Frontal cortex (tissue), 4 donors: ENCODE measurements around the gene BGN. TPM values are rescaled to one million over a fixed set of nuclear protein-coding genes. Genes with fewer than 3 reads are reported as not detected.

Experiments used
- DNase-seq, 2 donors: peaks; one replicate each; pipeline ENCODE4 v3.0.0; 2012; ENCODE audit warnings: low spot score in 2 of 2
- FAIRE-seq: peaks from 2 replicates; lab custom pipeline; 2012; peaks lifted over from hg19 to GRCh38; lab: Jason Lieb, UNC
- total RNA-seq: library from RNA; depleted of rRNA; stranded (reverse); fragments of >200 nt; gene quantifications from one replicate; pipeline ENCODE4 v1.2.3, GENCODE V29; 2014
- donor health status: control.
- donor health status: control.
- donor health status: control.

The BGN gene
- total RNA-seq, 1 donor from 2014 or later, result 1.6 TPM

DNA sequence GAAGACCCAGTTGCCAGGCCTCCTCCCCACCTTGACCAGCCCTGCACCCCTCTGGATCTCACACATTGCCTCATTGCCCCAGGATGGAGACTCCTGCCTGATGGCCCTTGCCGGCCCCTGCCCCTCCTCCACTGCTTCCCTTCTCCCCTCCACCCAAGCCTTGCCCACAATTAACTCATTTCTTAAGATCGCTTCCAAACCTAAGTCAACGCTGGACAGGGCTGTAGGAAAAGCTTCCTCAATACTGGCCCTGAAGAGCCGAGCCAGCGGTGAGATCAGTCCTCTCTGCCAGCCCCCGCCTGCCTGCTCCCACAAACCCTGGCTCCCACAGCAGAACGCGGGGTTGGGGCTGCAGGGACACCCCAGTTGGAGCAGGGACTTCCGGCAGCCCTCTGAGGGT lies 16.9 kb upstream of the BGN start:
- DNase-seq (no peak), FAIRE-seq (no peak)

DNA sequence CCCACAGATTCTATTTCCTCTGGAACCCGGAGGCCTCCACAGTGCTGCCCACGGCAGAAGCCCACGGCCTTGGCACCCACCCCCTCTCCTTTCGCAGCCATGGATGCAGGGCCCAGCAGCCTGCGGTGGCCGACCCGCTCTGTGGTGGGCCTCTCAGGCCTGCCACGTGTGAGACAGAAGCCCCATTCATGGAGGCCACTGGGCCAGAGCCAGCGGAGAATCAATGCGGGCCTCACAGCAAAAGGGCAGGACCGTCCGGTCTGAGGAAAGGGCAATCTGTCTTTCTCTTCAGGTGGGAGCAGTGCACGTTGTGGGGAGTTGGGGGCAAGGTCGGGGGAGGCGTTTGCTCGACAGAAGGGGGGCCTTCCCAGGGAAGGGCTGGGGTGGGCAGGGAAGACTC lies 16.0 kb upstream of the BGN start:
- no peak for FAIRE-seq
- DNase-seq, result peak in 1 of 2 donors; percentile 63

DNA sequence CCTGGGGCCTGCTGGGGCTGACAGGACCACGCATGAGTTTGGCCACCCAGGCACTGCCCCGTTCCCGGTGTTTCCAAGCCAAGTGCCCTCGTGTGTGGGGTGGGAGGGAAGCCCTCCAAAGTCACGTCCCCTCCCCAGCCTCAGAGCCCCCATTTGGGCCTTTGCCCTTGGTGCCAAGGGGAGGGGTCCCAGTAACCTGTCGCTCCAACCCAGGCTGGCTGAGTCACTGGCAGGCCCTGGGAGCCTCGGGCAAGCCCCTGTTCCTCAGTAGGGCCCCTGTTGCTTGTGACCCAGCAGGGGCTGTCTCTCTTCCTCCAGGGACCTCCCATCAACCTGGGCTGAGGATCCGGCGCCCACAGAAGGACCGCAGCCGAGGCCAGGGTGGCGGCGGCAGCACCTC lies 13.7 kb upstream of the BGN start:
- no peak for FAIRE-seq
- DNase-seq, result no peak

DNA sequence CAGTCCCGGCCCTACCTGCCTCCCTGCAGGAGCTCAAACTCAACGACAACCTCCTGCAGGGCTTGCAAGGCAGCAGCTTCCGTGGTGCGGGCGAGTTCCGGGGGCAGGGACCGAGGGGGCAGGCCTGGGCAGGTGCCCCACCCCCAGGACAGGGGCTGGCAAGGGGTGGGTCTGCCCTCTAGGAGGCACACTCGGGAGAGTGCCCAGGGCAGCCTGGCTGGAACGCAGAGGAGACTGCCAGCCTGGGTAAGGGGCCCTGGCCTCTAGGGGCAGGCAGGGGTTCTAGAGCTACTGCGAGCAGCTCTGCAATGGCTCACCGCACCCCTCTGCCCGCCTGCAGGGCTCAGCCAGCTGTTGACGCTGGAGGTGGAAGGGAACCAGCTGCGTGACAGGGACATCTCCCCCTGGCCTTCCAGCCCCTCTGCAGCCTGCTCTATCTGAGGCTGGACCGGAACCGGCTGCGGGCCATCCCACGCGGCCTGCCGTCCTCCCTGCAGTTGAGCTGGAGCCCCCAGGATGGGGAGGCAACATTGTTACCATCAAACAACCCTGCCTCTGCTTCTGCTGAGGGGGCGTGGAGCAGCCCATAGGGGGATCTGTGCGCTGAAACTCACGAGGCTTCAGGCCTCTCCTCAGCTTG lies 12.3 kb upstream of the BGN start:
- FAIRE-seq (no peak), DNase-seq (no peak)

DNA sequence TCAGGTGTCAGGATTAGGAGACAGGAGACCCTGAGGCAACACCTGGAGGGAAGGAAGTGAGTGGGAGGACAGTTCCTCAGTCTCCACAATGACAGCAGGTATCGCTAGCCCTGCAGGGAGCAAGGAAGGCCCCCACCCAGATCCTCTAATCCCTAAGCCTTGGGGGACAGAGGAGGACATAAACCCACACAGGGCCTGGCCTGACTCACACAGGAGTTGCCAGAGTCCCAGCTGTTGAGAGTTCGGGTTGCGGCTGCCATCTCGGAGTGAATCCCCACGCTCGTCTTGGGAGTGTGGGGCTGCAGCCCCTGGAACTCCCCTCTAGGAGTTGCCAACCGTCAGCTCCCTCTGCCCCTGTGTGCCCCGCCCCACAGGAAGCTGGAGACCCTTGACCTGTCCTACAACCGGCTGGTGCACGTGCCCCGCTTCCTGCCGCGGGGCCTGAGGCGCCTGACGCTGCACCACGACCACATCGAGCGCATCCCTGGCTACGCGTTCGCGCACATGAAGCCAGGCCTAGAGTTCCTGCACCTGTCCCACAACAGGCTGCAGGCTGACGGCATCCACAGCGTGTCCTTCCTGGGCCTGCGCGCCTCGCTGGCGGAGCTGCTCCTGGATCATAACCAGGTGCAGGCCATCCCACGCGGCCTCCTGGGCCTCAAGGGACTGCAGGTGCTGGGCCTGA lies 9.2 kb upstream of the BGN start:
- DNase-seq (no peak), FAIRE-seq (no peak)

DNA sequence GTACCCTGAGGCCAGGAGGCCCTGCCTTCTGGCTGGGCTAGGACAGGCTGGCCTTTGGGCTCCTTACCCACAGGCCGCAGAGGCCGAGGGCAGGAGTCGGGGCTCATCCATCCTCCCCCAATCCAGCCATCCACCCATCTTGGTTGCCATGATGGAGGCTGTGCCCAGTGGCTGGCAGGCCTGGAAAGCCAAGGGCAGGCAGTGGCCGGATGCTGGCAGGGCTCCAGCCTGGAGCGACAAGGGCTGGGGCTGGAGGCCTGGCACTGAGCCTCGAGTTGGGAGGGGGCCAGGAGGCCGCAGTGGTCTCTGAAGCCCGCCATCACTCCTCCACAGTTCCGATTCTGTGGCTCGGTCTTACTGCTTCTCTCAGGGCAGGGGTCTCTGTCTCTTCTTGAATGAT lies 8.6 kb upstream of the BGN start:
- DNase-seq (no peak), FAIRE-seq (no peak)

DNA sequence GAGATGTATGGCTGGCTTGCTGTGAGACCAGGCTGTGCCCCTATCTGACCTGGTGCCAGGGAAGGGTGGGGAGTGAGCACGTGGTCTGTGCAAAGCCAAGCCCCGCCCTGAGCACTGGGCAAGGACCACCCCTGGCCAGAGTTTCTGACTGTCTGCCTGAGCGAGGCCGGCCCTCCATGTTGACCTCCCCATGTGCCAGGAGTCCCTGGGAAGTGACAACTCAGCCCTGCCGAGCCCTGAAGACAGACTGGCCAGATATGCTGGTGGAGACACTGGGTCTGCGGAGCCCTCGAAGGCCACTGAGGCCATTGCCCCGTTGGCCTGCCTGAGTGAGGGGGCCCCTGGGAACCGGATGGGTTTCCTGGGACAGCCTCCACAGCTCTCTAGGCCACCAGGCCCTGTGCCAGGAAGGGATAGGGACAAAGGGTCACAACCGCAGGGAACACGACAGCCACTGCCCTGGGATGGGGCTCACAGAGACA lies 7.1 kb upstream of the BGN start:
- DNase-seq (no peak), FAIRE-seq (no peak)

DNA sequence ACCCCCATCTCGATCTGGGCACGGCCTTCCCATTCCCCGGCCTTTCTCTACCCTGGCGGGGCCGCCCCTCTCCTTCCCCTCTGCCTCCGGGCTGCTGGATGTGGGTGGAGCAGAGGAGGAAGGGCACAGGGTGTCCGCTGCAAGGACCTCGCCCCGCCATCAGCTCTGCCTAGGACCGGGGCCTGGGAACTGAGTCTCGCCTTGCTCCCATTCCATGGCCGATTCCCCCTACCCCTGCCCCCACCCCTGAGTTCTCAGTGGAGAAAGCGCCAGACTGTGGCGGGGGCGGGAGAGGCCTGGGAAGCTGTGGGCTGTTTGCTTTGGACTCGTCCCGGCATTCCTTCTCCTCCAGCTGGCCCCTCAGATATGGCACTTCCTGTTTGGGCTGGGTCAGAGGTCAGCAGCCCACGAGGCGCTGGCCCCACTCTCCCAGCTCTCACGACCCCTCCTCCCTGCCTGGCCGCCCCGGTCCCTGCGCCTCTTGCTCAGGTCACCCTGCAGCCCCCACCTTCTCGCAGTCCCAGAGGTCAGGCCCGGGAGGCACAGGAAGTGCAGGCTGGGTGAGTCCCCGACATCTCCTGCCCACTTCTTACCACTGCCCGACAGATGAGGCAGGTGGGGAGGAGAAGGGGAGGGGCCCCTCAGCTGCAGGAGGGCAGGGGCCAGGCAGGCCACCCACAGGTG lies 6.4 kb upstream of the BGN start:
- FAIRE-seq, result no peak
- DNase-seq, result no peak

DNA sequence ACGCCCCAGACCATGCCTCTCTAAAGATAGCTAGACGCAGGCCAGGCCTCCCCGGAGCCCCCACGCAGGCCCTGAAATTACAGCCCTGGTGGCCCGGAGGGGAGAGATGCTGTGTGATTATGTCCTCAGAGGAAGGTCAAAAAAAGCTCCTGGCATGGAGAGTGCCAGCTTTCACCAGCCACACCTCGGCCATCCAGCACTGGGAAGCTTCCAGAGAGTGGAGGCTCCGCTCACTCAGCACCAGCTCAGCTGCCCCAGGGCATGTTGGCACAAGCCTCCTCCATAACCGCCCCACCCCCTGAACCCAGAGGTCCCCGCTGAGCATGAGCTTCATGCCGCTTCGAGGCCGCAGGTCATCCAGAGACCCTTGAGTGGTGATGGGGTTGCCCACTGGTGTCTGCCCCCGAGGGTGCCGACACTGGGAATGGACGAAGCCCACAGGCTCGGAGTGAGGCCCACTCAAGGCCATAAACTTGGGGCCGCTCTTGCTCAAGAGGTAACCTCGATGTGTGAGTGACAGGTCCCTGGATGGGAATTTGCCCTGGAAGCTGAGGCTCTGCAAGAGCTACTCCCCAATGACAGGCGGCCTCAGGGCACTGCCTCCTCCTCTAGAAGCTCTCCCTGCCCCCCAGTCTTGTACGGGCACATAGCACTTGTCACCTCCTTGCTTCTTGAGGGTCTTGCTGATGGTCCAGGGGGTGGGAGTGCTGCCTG lies 4.4 kb upstream of the BGN start:
- DNase-seq, result no peak
- no peak for FAIRE-seq

DNA sequence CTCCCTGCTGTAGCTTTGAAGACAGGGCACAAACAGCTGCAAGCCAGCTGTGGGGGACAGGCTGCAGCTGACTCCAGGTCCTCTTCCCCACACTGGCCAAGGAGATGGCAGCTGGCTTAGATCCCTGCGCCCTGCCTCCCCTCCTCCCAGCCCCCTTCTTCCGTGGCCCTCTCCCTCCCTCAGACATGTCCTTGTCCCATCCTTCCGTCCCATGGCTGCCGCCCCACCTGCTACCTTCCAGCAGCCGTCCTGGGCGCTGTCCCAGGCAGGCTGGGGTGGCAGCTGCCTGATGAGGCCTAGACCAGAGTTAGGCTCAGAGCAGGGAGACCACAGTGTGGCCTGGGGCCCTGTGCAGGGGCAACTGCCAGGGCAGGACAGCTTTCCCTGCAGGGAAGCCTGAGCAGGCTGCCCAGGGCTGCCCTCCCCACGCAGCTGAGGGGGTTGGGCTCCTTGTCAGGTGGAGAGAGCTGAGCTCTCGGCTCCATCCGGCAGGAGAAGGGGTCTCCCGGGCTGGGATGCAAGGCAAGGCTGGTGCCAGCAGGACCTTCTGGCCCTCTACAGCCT lies 3.3 kb upstream of the BGN start:
- no peak for FAIRE-seq

DNA sequence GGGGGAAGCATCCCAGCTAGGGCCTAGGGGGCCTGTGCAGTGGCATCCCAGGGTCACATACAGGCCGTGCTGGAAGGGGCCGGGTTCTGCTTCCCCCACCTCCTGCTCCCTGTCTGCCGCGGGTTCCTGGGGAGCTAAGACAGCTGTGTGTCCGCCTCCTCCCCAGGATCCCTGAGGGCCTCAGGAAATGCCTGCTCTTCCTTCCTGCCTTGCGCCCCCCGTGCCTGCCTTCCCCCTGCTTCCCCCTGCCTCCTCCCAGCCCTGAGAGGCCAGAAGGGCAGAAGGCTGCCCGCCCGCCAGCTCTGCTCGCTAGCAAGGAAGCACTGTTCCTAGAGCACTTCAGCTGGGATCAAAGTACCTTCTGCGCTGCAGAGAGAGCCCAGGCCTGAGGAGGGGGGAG lies 2.9 kb upstream of the BGN start:
- no peak for DNase-seq
- no peak for FAIRE-seq

More for the DNA sequence above, 3.3 kb upstream of the BGN start:
- DNase-seq, result no peak

DNA sequence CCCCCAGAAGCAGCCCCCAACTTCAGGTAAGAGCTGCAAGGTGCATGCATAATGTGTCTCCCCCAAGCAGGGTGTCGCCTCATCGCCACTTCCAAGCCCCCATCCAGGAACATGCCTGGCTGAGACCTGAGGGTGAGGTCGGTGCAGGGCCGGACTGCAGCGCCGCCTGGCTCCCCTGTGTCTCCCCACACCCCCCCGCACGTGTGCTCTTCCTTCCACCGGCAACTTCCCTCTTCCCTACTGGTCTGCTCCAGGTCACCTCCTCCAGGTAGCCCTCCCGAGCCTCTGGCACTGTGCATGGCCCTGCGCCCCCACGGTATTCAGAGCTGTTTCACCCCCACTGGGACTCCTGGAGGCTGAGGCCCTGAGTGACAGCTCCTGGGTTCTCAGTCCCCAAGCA lies 2.2 kb upstream of the BGN start:
- FAIRE-seq (no peak), DNase-seq (no peak)

DNA sequence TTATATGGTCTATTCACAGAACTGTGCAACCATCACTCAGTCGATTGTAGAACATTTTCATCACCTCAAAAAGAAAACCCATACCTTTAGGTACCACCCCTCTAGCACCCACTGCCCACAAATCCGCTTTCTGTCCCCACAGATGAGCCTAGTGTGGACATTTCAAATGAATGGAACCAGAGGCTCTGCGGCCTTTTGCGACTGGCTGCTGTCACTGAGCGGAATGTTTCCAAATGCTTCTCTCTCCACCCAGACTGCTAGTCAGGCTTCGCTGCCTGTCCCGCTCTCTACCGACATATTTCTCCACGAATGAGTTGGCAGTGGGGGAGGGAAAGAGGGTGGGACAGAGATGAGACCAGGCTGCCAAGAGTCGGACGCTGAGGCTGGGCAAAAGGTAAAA lies 1.7 kb upstream of the BGN start:
- DNase-seq (no peak), FAIRE-seq (no peak)

DNA sequence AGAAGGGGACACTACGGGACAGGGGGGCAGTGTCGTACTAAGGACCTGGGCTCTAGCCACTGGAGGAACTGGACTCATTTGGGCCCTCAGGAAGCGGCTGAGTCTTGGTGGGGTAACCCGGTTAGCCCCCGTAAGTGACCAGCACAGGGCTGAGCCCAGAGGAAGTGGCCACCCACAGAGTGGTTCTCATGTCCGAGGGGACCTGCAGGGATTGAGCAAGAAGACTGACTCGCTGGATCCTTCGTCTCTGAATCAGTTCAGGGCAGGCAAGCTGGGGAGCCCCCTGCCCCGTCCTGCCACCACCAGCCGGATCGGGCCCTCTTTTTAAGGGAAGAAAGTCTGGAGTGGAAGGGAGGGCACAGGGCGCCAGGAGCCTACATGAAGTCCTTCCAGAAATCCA lies 719 bp upstream of the BGN start:
- DNase-seq (no peak), FAIRE-seq (no peak)

DNA sequence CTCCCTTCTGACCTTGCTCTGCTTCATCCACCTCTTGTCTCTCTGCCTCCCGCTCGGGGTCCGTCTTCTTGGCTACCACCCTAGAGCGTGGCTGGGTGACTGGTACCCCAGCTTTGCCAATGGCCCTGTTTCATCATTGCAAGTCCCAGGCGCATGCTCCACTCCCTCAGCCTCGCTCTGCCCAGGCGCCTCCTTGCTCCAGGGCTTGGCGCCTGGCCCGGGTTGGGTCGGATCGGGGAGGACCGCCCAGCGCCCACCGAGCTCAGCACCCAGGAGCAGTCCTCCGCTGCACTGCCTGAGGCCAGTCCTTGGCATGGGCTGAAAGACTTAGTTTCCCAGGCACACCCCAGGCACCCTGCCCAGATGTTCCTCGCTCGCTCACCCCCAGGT lies 577 bp downstream of the BGN start:
- DNase-seq (no peak), FAIRE-seq (no peak)

DNA sequence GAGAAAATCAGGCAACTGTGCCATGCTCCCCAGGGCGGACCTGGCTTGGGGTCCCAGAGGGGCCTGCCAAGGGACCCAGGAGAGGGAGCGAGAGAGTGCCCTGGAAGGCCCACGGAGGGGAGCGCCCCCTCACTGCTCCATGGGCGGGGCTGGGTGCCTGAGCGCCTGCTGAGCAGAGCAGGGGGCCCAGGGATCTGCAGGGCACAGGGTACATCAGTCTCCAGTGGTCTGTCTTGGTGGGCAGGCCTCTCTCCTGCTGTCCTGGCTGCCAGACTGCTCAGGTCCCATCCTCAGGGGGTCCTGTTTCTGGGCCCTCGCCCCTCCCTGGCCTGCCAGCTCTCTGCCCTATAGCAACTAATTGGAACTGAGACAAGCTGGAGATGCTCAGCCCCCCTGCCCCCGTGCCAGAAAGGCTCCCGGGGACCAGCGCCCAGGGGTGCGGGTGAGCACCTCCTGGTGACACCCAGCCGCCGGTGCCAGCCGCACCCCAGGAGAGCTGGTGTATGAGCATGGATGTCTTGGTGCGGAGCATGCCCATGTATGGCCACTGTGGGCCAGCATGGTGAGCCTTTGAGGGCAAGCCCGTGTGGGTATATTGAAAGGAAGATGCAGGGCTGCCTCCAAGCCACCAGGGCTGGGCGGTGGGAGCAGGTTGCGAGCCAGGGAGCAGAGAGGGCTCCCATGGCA lies 1.3 kb downstream of the BGN start:
- FAIRE-seq, result no peak
- DNase-seq, result no peak

DNA sequence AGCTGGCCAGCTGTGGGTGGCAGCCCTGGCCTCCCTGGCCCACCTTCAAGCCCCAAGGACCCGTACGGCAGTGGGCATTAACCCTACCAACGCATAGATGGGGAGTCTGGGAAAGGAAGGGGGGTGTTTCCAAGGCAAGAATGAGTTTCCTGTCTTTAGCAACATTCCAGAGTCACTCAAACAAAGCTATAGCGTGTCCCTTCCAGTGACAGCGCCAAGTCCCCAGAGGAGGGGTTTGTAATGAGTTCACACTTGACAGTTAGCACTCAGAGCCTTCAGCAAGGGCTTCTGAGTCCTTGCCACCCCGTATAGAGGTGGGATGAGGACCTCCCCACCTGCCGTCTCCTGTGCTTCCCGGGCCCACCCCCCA lies 1.8 kb downstream of the BGN start:
- DNase-seq (no peak), FAIRE-seq (no peak)

DNA sequence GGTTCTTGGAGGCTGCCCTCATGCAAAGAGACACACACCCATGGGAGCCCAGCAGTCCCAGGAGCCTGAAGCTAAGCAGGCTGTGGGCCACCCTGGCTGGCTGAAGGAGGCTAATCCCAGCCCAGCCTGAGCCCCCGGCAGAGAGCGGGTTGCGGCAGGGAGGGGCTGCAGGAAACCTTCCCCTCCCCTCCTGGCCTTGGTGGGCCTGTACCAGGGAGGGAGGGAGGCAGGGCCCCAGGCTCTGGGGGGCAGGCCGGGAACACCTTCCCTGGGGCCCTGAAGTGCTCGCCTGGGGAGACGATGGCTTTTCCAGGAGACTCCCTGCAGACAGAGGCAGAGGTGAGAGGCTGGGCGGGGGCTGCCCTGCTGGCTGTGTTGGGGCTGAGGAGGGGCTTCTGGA lies 3.7 kb downstream of the BGN start:
- no peak for FAIRE-seq

DNA sequence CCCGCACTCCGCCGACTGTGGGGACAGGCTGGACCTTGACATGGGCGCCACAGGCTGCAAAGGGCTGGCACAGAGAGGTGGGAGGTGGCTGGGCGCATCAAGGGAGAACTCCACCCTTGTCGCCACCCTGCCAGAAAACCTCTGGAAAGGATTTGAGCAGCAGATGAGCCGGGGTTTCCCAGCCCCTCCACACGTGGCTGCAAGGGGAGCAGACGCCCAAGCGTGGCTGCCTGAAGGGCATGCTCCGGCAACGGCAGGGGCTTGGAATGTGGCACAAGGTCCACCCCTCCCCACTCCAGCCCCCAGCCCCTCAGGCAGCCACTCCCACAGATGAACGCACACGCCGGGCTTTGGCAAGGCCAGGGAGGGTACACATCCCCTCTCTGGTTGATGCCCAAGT lies 4.6 kb downstream of the BGN start:
- DNase-seq (no peak), FAIRE-seq (no peak)

More for the DNA sequence above, 3.7 kb downstream of the BGN start:
- no peak for DNase-seq

DNA sequence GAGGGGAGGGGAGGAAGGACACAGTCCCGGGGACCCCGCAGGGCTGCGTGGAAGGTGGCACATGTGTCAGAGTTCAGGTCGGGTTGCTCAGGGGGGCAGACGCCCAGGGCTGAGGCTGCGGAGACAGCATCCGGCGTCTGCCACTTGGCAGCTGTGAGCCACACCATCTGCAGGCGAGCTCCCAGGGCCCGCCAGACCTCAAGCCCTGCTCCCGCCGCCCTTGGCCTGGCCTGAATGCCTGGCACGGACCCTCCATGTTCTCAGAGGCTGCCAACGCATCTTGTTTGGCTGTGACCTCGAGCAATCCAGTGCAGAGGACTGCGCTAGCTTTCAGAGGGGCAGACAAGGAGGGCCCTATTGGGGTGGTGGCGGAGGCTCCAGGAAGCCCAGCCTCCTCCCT lies 5.1 kb downstream of the BGN start:
- FAIRE-seq, result no peak

More for the DNA sequence above, 5.1 kb downstream of the BGN start:
- peak in 1 of 2 donors; percentile 68 for DNase-seq
